Measurements from ENCODE around the gene ACLY. TPM values are rescaled to one million over a fixed set of nuclear protein-coding genes. Genes with fewer than 3 reads are reported as not detected.
"Not testable (repeated sequence)": the region's sequence is repeated elsewhere in the genome, so short reads cannot be mapped to it uniquely, and the experiment has no call there.

The ACLY gene
- total RNA-seq, 1 donor = 83.7 TPM

DNA sequence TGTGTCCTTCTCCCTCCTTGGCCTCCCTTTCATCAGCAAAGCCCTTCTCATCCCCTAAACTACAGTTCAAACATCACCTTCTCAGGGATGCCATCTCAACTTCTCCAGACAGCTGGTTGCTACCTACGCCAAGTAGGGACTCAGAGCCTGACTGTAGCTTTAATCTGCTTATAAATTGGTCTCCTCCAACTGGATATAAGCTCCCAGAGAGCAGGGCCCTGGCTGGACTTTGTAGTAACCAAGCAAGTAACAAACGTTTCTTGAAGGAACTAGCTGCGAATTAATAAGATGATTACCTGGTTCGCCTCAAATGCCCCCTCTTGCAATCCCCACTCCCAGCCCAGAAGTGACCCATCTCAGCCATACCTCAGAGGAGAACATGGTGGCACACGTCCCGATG, 36.0 kb downstream of the ACLY start:
- no peak for DNase-seq (ENCODE audit: low read depth in 2 of 3, low spot score in 2 of 3)

DNA sequence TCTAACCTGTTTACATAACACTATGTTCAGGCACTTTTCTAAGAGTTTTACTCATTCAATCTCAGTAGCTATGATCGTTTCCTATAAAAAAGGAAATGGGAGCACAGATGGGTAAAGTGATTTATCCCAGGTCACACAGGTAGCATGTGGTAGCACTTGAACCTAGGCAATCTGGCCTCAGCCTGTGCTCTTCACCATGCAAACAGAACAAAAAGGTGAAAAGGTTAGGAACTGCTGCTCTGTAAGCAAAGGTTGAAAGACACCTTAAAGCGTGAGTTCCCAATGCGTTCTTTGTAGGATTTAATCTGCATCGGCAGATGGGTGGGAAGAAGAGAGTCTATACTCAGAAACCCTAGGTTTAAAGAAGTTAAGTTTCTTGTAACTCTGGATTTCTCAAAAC, 38.6 kb downstream of the ACLY start:
- no peak for DNase-seq (ENCODE audit: low read depth in 2 of 3, low spot score in 2 of 3)

- not testable (repeated sequence) for DNase-seq (ENCODE audit: low read depth in 2 of 3, low spot score in 2 of 3)
Observed at GRCh38 chr17:41874293-41874670, 44.5 kb downstream of the ACLY start.

DNA sequence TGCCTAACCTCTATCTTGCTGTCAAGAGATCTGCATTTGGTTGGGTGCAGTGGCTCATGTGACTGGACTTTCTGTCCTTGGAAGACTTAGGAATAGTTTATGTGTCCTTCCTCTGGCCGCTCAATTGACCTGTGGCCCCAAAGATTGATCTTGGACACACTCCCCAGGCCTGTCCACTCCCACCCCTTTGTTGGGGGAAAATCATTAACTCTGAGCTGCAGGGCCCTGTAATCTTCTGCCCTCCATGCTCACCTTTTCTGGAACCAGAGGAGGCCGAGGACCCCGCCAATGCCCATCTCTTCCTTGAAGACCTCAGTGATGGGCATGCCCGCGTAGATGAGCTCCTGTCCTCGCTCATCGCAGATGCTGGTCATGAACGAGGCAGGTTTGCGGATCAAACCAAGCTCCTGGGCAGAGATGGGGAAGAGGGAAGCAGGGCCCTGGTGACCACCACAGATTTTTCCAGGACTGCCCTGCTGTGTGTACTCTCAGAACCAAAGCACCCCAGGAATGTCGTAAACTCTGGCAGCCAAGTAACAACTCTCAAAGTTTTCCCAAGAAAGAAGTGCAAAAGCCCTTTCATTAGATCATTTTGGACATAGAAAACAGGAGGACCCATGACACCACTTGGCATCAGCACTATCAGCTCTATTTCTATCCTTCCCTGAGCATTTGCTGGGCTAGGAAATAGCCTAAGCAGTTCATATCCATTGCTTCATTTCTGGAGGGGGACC, 45.0 kb downstream of the ACLY start:
- DNase-seq (ENCODE audit: low read depth in 2 of 3, low spot score in 2 of 3) = no peak

- no peak for DNase-seq (ENCODE audit: low read depth in 2 of 3, low spot score in 2 of 3)
Observed at GRCh38 chr17:41871789-41872188, 47.0 kb downstream of the ACLY start.

DNA sequence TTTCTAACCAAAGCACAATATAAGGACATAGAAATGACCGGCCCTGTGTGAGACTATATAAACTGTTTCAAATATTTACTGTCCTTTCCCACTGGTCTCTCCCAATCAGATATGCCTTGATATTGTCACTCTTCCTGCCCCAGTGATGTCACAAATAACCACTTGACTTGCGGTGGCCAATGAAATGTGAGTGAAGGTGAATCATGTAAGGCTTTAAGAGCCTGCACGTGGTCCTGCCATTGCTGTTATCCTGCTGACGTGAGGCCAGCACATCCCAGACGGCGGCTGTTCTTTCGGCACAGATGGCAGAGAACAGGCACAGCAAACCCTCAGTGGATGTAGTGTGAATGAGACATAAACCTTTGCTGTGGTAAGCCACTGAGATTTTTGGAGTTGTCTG, 48.1 kb downstream of the ACLY start:
- DNase-seq (ENCODE audit: low read depth in 2 of 3, low spot score in 2 of 3) = no peak

GRCh38 chr17:41870097-41870496, 48.7 kb downstream of the ACLY start:
- DNase-seq (ENCODE audit: low read depth in 2 of 3, low spot score in 2 of 3) = no peak

GRCh38 chr17:41869426-41869825, 49.3 kb downstream of the ACLY start:
- DNase-seq (ENCODE audit: low read depth in 2 of 3, low spot score in 2 of 3) = no peak

- DNase-seq (ENCODE audit: low read depth in 2 of 3, low spot score in 2 of 3) = no peak
Observed at GRCh38 chr17:41868568-41868967, 50.2 kb downstream of the ACLY start.

DNA sequence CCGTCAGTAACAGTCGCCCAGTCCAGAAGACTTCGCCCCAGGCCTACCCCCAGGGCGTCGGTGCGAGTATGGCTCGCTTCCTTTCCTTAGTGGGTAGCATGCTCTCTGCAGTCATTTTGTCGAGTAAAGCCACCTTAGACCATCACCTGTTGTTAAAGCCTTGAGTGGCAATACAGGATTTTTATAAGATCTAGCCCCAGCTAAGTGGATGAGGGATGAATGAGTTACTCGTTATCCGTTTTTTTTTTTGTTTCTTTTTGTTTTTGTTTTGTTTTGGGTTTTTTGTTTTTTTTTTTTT, 53.2 kb downstream of the ACLY start:
- no peak for DNase-seq (ENCODE audit: low read depth in 2 of 3, low spot score in 2 of 3)

GRCh38 chr17:41864836-41865595, 53.7 kb downstream of the ACLY start, which contains the start of gene KLHL11:
KLHL11 (minus strand) TSS chr17:41865423; CDS start chr17:41865370, 53 bp downstream.
- peak; percentile 71 to 90 (median 89) for DNase-seq (ENCODE audit: low read depth in 2 of 3, low spot score in 2 of 3)

DNA sequence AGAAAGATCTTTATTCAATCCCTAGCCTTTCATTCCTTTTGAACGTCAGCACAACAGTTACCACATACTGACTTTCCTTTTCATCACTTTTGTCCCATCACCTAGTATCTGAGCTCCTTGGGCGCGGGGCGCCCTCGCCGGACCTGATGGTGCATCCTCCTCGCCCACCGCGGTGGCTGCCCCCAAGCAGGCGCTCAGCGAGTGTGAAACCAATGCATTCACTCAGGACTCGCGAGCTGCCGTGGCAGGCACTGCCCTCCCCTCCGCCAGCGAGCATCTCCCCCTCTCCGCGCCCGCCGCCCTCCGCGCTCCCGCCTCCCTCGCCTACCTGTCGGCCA, 54.3 kb downstream of the ACLY start:
- peak in 1 of 3 donors; percentile 42 for DNase-seq (ENCODE audit: low read depth in 2 of 3, low spot score in 2 of 3)

GRCh38 chr17:41863074-41863848, 55.5 kb downstream of the ACLY start:
- DNase-seq (ENCODE audit: low read depth in 2 of 3, low spot score in 2 of 3) = peak in 1 of 3 donors; percentile 23

DNA sequence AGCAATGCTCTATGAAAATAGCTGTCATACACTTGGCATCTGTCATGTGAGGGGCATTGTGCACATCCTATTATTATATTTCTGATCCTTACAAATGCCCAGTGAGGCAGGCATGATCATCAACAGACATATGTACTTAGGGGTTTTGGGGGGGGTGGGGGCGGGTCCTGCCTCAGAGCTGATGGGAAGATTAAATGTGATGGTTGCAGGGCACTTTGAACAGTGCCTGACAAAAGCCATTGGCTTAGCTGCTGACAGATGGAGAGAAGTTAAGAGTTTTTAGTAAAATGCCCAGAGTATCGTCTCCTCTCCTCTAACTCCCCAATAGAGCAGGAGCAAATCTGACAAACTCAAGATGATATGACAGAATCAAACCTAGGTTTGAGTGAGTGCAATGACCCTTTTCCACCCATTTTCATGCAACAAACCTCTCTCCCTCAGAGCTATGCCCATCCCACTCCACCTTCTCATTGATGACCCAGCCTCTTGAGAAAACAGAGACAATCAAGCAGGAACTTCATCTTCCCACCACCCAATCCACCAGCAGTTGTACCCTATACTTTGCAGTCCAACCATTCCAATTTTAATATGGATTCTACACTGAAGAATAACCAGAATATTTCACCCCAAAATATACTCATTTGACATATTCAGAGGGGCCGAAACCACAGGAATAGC, 58.4 kb downstream of the ACLY start:
- DNase-seq (ENCODE audit: low read depth in 2 of 3, low spot score in 2 of 3) = no peak

DNA sequence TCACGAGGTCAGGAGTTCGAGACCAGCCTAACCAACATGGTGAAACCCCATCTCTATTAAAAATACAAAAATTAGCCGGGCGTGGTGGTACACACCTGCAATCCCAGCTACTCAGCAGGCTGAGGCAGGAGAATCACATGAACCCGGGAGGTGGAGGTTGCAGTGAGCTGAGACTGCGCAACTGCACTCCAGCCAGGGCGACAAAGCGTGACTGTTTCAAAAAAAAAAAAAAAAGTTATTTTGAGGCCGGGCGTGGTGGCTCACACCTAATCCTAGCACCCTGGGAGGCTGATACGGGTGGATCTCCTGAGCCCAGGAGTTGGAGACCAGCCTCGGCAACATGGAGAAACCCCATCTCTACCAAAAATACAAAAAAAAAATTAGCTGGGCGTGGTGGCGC, 67.4 kb downstream of the ACLY start:
- not testable (repeated sequence) for DNase-seq (ENCODE audit: low read depth in 2 of 3, low spot score in 2 of 3)

GRCh38 chr17:41849251-41849990, 69.3 kb downstream of the ACLY start:
- no peak for DNase-seq (ENCODE audit: low read depth in 2 of 3, low spot score in 2 of 3)

- DNase-seq (ENCODE audit: low read depth in 2 of 3, low spot score in 2 of 3) = no peak
Observed at GRCh38 chr17:41848788-41849187, 70.0 kb downstream of the ACLY start.

- DNase-seq (ENCODE audit: low read depth in 2 of 3, low spot score in 2 of 3) = no peak
Observed at GRCh38 chr17:41844971-41845370, 73.8 kb downstream of the ACLY start.

DNA sequence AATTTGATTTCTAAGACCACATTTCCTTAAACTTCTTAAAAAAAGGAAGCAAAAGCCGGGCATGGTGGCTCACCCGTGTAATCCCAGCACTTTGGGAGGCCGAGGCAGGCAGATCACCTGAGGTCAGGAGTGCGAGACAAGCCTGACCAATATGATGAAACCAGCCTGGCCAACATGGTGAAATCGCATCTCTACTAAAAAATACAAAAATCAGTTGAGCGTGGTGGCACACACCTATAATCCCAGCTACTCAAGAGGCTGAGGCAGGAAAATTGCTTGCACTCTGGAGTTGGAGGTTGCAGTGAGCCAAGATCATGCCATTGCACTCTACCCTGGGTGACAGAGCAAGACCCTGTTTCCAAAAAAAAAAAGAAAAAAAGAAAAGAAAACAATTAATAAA, 78.0 kb downstream of the ACLY start:
- not testable (repeated sequence) for DNase-seq (ENCODE audit: low read depth in 2 of 3, low spot score in 2 of 3)

GRCh38 chr17:41839448-41839847, 79.3 kb downstream of the ACLY start:
- not testable (repeated sequence) for DNase-seq (ENCODE audit: low read depth in 2 of 3, low spot score in 2 of 3)
